HuH-7 (cell line): ENCODE measurements around the gene YY1AP1.
A peak's percentile ranks its signal among the peaks of the same experiment; 100 is the strongest.
"Not testable (repeated sequence)": the region's sequence is repeated elsewhere in the genome, so short reads cannot be mapped to it uniquely, and the experiment has no call there.

Experiments
- DNase-seq: peaks from one replicate; pipeline ENCODE4 v3.0.0; 2011; ENCODE audit warnings: low spot score

The YY1AP1 gene

GRCh38 chr1:155688324-155689080, at the start of gene YY1AP1:
Gene YY1AP1, minus strand, starts transcription at chr1:155688774. Its CDS starts 8,338 bp downstream, at chr1:155680436.
- peak; percentile 96 for DNase-seq

- peak; percentile 43 for DNase-seq
Measured at GRCh38 chr1:155729031-155729898, 40.7 kb upstream of the YY1AP1 start.

GRCh38 chr1:155725142-155725541, 36.6 kb upstream of the YY1AP1 start:
- DNase-seq = no peak

- no peak for DNase-seq
Measured at GRCh38 chr1:155719703-155720102, 31.1 kb upstream of the YY1AP1 start.

- DNase-seq = not testable (repeated sequence)
Measured at GRCh38 chr1:155718524-155719115, 30.0 kb upstream of the YY1AP1 start.

GRCh38 chr1:155717041-155717440, 28.5 kb upstream of the YY1AP1 start:
- DNase-seq = no peak

- DNase-seq = no peak
Measured at GRCh38 chr1:155715777-155716176, 27.2 kb upstream of the YY1AP1 start.

- DNase-seq = not testable (repeated sequence)
Measured at GRCh38 chr1:155715056-155715455, 26.5 kb upstream of the YY1AP1 start.

- no peak for DNase-seq
Measured at GRCh38 chr1:155713075-155713474, 24.5 kb upstream of the YY1AP1 start.

- not testable (repeated sequence) for DNase-seq
Measured at GRCh38 chr1:155712636-155713035, 24.1 kb upstream of the YY1AP1 start.

- not testable (repeated sequence) for DNase-seq
Measured at GRCh38 chr1:155711457-155711856, 22.9 kb upstream of the YY1AP1 start.

- DNase-seq = no peak
Measured at GRCh38 chr1:155709391-155709790, 20.8 kb upstream of the YY1AP1 start.

GRCh38 chr1:155706139-155706538, 17.6 kb upstream of the YY1AP1 start:
- DNase-seq = no peak

- DNase-seq = not testable (repeated sequence)
Measured at GRCh38 chr1:155704414-155704813, 15.8 kb upstream of the YY1AP1 start.

- DNase-seq = no peak
Measured at GRCh38 chr1:155703216-155703615, 14.6 kb upstream of the YY1AP1 start.

GRCh38 chr1:155701675-155702074, 13.1 kb upstream of the YY1AP1 start:
- not testable (repeated sequence) for DNase-seq

GRCh38 chr1:155699062-155699461, 10.5 kb upstream of the YY1AP1 start:
- DNase-seq = not testable (repeated sequence)

GRCh38 chr1:155698382-155699038, 9.9 kb upstream of the YY1AP1 start:
- DNase-seq = no peak

GRCh38 chr1:155697616-155698015, 9.0 kb upstream of the YY1AP1 start:
- DNase-seq = not testable (repeated sequence)

- no peak for DNase-seq
Measured at GRCh38 chr1:155697046-155697445, 8.5 kb upstream of the YY1AP1 start.

- DNase-seq = no peak
Measured at GRCh38 chr1:155696524-155696923, 8.0 kb upstream of the YY1AP1 start.

GRCh38 chr1:155695608-155696007, 7.0 kb upstream of the YY1AP1 start:
- no peak for DNase-seq
